Endometrium (tissue), 2 donors: ENCODE data around the gene ITGBL1.

Experiments
- FAIRE-seq: peaks from 2 replicates; lab custom pipeline; 2012; peaks lifted over from hg19 to GRCh38; lab: Jason Lieb, UNC
- donor health status: control.
- donor health status: control.

The ITGBL1 gene

DNA sequence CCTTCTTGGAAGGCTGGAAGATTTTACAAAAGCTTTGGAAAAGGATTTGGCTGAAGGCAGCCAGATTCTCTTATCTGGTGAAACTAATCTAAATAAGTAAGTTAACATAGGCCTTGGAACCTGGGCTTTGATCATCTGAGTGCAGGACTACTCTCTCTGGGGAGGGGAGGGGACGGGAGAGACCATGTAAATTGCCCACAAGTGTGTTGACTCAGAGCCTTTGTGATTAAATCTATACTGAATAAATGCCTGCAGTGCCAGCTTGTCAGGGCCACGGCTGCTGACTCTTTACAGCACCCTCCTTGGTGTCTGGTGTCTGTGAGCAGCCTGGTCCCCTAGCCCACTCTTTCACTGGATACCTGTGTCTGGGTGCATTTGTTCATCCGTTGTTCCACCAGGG lies 251.4 kb downstream of the ITGBL1 start:
- no peak for FAIRE-seq

DNA sequence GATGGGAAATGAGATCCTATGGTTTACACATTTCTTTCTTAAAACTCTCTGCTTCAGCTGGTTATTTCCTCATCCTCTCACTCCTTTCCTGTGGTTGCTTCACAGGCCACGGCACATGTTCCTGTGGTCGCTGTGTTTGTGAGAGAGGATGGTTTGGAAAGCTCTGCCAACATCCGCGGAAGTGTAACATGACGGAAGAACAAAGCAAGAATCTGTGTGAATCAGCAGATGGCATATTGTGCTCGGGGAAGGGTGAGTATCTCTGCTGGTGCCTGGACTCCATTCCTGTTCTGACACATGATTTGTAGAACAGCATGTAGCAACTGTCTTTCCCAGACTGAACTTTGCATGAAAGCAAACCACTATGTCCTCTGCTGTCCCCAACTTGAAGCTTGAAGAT lies 254.2 kb downstream of the ITGBL1 start:
- FAIRE-seq, result no peak

DNA sequence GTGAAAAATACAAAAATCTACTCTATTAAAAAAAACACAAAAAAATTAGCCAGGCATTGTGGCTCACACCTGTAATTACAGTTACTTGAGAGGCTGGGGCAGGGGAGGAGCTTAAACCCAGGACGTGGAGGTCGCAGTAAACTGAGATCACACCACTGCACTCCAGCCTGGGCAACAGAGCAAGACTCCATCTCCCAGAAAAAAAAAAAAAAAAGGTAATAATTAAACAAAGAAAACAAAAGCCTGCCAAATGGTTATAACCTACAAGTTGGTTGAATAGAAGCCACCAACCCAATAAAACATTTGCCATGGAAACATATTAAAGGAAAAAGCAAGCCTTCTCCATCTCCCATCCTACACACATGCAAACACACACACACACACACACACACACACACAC lies 255.2 kb downstream of the ITGBL1 start:
- FAIRE-seq, result no peak

DNA sequence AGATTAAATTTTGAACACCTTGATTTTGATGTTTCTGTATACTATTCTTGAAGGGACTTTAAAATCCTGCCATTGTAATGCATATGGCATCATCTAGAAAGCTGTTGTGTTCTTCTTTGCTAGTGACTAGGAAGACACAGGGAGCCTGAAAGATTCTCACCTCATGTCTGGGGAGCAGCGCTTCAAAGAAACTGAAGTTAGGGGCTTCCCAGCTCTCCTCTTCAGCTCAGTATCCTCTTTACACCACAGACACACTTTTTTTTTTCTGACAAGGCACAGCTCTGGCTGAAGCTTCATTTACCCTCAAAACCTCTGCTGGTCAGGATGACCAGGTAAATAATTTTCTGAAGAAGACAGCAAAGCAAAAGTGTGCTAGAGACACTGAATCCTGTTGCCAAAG lies 255.6 kb downstream of the ITGBL1 start:
- no peak for FAIRE-seq

DNA sequence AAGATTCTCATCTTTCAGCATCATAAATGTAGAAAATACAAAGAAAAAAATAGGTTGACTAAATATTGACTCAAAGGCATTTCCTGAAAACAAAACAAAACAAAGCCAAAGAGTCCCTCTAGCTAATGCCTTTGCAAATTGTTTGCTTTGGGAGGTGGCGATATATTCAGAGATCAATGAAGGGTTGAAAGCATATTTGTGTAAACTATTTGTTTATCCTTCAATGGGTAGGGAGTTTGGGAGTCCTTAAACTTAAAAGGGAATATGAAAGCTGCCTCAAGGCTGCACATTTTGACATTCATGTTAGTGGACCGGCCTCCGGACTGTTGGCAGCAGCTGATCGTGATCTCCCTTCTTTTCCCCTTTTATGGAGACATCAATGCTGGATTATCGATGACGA lies 257.5 kb downstream of the ITGBL1 start:
- FAIRE-seq, result peak; percentile 70

DNA sequence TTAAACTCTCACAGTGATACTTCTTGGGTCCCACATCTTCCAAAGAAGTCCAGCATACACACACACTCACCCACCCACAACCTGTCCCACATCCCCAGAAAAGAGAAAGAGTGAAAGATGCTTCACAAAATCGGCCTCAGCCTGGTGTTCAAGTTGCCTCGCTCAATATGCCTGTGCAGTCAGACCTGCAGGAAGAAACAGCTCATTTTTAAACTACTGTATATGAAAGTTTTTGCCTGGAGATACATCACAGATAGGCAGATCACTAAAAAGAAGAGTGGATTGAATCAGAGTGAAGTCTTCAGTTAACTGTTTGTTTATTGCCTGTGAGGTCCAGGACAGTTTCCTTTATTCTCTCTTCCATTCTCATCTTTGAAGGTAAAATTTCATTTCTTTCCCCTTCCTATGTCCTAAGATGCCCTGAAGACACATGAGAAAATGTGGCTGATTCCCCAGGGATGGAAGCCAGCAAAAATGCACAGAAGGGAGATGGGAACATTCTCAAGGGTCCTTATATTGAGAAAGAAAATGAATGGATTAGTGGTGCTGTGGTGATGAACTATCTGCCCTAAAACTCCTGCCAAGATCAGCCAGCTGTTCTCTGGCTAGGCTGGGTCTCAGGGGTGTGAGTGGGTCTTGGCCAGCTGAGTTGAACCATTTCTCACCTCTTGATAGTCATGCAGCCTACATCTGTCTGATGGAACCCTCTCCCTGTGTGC lies 259.0 kb downstream of the ITGBL1 start:
- no peak for FAIRE-seq

DNA sequence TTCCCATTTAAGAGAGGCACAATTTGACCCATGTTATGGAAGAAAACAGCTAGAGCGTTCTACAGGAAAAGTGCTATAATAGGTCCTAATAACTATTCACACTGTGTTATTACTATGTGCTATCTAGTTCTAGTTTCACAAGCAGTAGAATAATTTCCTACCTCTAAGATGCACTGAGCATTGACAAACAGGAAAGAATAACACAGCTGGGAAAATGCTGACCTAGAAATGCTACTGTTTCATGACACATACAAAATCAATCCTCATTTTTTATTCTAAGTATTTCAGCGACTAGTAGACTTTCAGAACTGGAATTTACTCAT lies 259.5 kb downstream of the ITGBL1 start:
- FAIRE-seq, result no peak

DNA sequence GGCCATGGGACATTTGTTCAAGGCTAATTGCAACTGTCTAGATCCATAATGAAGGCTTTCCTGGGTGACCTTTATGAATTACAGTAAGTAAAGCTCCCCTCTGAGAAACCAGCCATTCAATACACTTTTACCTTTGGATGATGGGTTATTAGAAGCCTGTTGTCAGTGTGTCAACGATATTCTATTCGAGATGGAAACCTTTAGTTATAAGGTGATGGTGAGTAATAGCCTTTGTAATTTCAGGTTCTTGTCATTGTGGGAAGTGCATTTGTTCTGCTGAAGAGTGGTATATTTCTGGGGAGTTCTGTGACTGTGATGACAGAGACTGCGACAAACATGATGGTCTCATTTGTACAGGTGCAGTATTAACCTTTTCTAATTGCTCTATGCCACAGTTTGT lies 261.7 kb downstream of the ITGBL1 start:
- no peak for FAIRE-seq

DNA sequence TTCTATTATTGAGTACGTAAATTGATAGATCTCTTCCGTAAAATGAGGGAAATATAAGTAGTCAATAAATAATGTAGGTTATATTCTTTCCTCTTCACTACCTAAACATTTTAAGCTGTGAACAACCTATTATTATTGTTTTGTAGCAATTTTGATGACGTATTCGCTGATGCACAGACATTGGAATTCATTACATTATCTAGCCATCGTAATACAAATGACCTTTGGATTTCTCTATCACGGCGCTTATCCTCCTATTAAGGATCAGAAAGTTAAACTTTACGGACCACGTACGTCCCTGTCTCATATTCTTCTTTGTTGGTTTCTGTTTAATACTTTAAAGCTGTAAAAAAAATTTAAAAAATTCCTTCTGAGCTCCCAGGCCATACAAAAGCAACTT lies 264.9 kb downstream of the ITGBL1 start:
- no peak for FAIRE-seq

DNA sequence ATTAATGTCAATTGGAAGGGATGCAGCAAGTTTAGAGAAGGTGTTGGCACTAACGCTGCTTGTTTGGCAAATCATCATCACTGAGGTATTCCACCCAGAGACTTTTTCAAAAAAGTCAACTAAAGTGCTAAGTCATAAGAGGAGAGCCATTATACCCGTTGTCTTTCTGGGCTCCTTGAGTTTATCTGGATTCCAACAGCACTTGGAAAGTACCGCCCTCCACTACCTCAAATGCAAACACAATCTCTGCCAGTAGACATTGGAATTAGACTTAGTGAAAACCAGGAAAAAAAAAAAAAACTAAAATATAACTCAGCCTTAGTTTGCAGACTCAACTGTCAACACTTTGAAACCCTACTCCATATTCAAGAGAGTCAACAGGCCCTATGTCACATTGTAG lies 266.0 kb downstream of the ITGBL1 start:
- FAIRE-seq, result no peak

DNA sequence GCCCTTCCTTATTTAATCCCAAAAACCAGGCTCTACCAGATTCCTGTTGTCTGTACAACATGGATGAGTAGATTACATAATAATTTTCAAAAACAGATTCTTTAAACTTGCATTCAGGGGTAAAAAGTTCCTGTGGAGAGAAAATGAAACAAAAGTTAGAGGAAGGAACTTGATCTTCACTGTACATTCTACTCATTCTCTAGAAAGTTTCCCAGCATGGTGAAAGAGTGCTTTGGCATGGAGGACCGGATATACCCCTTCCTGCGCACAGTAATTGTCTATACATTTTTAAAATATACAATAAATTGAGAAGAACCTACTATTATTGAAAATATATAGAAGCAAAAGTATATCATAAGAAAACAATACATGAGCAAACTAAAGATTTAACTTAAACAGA lies 274.2 kb downstream of the ITGBL1 start:
- no peak for FAIRE-seq

DNA sequence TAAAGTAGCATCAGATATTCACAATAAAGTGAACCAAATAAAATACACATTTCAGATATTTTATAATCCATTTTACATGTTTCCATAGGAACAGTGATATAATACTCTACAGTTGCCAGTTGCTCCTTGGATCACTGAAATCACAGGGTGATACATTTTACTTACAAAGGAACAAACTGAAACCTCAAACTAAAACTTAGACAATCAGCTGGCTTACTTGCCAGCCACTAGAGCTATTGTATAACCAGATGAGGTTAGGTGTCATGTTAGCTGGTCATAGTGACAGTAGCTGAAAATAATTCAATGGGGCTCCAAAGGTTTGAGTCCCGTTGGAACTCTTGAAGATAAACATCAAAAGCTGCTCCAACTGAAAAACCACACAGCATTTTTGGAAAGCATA lies 274.6 kb downstream of the ITGBL1 start:
- no peak for FAIRE-seq

DNA sequence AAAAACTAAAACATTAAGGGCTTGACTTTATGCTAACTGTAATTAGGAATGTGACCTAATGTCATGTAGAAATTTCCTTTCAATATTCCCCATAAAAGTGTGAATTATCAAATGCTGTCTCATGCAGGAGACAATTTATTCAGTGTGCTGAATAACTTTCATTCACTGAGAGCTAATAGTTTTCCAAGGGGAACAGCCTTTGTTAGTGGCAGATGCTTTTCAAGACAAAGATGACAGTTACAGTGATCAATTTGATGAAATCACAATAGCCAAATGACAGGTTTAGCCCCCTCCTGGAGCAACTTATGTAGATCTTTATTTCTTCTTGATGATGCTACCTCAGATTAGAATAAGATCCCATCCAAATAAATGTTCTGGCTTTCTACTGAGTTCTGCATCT lies 275.5 kb downstream of the ITGBL1 start:
- no peak for FAIRE-seq

DNA sequence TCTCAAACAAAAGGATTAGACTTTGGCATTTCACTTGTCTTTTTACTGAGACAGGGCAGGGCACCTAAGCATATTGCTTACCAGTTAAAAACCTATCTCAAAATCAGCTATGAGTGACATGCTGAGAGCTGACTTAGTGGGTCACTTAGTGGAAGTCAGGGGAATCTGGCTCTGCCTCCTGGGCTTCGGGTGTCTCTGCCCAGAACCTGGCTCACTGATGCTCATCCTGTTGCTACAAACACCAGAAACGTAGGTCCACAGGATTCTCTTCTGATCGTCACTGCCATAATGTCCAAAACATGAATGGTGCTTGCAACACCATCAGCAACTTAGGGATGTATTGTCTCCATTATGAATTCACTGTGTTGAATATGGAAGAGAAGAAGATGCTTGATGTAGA lies 276.1 kb downstream of the ITGBL1 start:
- FAIRE-seq, result no peak

DNA sequence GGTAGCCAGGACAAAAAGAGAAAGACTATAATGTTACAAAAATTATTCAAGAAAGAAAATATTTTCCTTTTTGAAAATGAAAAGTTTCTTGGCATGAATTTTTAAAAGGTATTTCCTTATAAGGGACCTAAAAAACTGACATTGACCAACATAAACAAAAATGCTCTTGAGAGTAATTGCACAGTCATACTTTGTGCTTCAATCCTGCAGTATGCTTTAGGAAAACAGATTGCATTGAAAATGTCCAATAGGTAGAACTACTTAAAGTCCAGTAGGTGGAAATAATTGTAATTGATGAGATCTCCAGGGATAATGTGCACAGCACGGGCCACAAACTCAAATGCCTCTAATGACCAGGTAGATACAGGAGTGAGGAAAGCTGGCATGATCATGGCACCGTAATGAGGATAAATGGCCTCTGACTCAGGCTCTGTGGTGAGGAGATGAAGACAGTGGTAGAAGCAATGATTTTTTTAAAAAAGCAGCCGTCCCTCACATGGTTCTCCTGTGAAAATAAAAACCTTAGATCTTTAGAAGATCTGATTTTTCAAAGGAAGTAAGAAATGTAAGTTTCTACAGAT lies 278.0 kb downstream of the ITGBL1 start:
- no peak for FAIRE-seq

DNA sequence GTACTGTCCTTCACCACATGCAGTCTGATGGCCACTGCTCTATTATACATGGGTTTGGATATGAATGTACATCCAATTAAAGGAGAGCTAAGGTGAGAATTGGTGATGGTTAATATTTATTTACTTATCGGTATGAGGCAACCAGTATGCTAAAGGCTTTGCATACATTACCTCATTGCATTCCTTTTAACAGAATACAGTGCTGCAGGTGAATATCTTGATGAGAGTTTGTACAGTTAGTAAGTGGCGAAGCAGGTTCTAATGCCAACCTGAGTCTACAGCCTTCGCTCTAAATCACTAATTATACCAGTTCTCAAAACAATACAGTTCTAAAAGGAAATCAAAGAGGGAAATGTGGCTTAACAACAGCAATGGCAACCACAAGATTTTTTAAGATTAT lies 284.1 kb downstream of the ITGBL1 start:
- peak; percentile 77 for FAIRE-seq

DNA sequence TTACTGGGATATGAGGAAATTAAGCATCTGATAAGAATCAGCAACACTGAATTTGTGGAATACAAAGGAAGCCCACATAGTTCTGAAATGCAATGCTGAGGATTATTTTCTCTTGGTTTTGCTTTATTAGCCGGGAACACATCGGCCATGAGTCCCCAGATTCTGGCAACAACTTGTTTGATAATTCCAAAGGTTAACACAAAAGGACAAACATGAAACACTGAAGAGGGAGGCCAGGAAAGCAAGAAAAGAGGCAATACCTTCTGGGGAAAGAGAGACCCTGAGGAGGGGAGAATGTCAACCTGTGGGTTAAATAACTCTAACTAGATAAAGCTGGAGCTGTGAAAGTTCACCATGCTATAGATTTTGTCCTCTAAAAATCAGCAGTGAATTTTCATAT lies 285.9 kb downstream of the ITGBL1 start:
- no peak for FAIRE-seq

DNA sequence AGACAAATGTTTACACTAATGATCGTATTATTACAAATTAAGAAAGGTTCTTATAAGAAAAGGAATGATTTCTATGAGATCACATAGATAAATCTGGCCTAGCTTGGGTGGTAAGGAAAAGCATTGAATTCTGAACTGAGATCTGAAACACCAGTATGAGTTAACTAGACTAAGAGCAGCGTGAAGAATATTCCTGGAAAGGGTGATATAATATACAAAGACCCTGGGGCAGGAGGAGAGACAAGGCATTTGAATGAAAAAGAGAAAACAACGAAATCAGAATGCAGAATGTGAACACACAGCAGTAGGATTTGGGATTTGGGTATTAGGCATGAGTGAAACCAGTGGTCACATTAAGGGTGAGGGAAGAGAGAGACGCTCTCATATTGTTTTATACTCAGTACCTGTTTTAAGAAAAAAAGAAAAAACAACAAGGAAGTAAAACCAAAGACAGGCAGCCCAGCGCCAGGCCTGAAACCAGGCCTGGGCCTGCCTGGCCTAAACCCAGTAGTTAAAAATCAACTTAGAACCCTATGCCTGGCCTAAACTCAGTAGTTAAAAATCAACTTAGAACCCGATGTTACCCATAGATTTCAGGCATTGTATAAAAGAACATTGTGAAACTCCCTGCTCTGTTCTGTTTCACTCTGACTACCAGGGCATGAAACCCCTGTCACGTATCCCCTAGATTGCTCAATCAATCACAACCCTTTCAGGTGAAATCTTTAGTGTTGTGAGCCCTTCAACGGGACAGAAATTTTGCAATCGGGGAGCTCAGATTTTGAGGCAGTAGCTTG lies 287.1 kb downstream of the ITGBL1 start:
- no peak for FAIRE-seq

DNA sequence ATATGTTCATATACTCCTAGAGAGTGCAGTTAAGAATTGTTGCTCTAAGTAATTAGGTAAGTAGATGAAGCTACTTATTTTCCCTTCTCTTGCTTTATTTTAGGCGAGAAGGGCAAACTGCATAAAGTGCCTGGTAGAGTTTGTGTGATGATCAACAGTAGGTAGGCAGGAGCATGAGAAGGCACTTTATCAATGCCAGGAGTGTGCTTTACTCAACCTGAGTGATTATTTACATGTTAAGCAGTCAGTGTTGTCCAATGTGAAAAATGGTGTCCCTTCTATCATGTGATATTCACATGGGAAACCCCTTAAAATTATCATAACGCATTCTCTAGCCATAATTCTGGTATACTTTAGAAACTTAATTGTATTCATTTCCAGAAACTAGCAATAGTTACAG lies 294.0 kb downstream of the ITGBL1 start:
- FAIRE-seq, result no peak

DNA sequence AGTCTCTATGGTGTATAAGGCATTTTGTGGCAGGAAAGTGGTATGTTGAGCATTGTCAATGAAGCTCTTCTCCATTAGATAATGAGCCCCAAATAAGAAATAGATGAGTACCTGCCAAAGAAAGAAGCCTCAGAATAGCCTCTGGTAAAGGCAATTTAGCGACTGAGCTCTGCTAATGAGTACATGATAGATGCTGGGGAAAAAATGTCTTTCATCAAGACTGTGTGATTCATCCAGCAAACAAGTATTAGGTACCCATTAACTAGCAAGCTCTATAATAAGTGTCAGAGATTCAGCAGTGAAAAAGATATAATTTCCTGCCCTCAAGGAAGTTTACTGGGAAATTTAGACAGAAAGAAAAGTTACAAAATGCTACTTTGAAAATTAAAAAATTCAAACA lies 294.6 kb downstream of the ITGBL1 start:
- FAIRE-seq, result no peak

DNA sequence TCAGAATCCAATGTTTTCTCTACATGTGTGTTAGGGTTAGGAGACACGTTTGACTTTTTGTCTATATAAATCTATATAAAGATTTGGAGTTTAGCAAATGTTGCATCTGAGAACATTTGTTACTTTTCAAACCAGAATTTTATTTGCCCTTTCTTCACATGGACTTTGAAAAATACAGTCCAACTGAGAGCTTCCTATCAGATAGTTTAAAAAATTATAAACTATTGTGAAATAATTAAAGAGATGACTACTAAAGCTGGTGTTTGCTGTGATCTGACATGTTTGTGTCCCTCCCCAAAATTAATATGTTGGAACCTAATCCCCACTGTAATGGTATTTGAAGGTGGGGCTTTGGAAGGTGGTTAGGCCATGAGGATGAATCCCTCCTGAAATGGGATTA lies 297.1 kb downstream of the ITGBL1 start:
- FAIRE-seq, result no peak

DNA sequence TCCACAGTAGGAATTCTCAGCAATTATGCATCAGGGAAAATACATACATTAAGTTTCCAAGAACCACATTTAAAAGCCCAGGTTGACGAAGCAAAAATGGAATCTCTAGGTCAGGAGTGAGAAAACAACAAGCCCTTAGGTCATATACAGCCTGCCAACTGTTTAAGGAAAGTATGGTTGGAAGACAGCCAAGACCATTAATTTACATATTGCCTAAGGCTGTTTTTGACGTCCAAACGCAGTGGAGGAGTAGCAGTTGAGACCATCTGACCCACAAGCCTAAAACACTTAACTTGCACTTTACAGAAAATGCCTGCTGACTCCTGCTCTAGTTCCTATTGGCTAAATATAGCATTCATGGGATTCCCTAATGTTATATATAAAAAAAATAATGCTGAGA lies 299.0 kb downstream of the ITGBL1 start:
- FAIRE-seq, result no peak

DNA sequence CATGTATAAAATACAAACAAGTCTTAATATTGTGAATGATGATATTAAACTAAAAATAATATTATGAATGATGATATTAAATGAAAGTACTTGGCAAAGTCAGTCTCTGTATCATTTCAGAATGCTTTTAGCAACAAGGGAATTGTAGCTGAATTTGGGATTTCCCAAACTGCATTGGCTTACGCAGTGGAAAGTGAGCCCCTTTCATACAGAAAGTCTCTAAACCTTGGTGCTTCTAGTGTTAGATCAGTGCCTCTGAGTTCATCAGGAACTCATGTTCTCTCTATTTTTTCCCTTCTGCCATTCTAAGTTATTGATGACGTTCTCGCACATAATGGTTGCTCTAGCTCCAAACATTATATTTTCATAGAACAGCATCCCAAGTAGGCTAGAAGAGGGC lies 300.0 kb downstream of the ITGBL1 start:
- FAIRE-seq, result no peak
